ENCODE data around the gene PDC.

DNA sequence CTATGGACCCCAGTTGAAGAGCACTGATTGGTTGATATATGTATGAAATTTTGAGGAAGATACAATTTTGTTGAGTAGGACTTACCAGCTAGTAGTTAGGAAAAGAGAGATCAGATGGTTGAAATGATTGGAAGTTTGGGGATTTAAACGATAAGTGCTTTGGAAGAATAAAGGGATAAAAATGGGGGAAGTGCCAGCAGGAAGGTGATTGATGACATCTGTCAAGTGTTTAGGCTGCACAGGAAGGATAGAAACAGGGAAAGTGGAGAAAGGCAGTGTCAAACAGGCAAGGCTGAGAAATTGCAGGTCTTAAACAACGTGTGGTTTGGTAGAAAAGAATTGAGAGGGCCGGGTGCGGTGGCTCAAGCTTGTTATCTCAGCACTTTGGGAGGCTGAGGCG is 22.3 kb downstream of the PDC start:
- no peak for TF ChIP-seq POLR2A (IDR thresholded peaks at IDR 0.05; ENCODE audit: low read depth, low read length)
- TF ChIP-seq TAF1 (IDR thresholded peaks at IDR 0.05; ENCODE audit: borderline replicate concordance, low read depth, low read length) = no peak

Measured in GM12892 (cell line).